HepG2 (cell line): ENCODE results near the gene NEGR1. TPM values are rescaled to one million over a fixed set of nuclear protein-coding genes. Genes with fewer than 3 reads are reported as not detected.

ENCODE experiments used
- ATAC-seq: fragments of 200-7000 bp; cut with Tn5 transposase; 3 replicates; pipeline ENCODE4 v1.9.1; 2020; ENCODE audit warnings: mild to moderate bottlenecking, moderate library complexity
- BruUV-seq: library from RNA; stranded (reverse); fragments of 400-500 nt; replicated peaks from 2 replicates; lab custom pipeline; 2021; lab: Mats Ljungman, UMichigan
- CTCF ChIA-PET: fragments of 300-600 bp; formaldehyde crosslinking; extraction: SDS; loops from one replicate; lab custom pipeline; 2021; ENCODE audit warnings: low total read pairs, inconsistent platforms, low intra/inter-chr PET ratio; lab: Yijun Ruan, JAX
- POLR2A ChIA-PET: fragments of 350-600 bp; sonication (Branson Sonifier 250); formaldehyde crosslinking; loops from one replicate; lab custom pipeline; 2020; ENCODE audit warnings: antibody characterized with exemption, inconsistent platforms; lab: Yijun Ruan, JAX
- DNase-seq: peaks from one replicate; pipeline ENCODE4 v3.0.0-alpha.2; 2015; ENCODE audit warnings: low spot score
- FAIRE-seq: peaks from 3 replicates; lab custom pipeline; 2011; peaks lifted over from hg19 to GRCh38; lab: Jason Lieb, UNC
- H2AFZ ChIP-seq: one replicate; pipeline ENCODE4 v1.6.1; 2011; ENCODE audit warnings: low read length, inconsistent platforms
- H3K27ac ChIP-seq: fragments of 300-600 bp; 3 replicates; pipeline ENCODE4 v1.8.0; 2011; ENCODE audit warnings: mixed run types, mild to moderate bottlenecking, mixed read lengths, low read length, inconsistent platforms; ENCODE audit not compliant: insufficient read depth; ENCODE audit errors: extremely low read length
- H3K27me3 ChIP-seq, 2 experiments: fragments of 200-600 bp in 1 of 2; 2 replicates in 1 of 2; 3 replicates in 1 of 2; pipeline versions ENCODE4 v1.6.0 to v1.8.0; 2011; ENCODE audit warnings: low read length in 2 of 2, mild to moderate bottlenecking in 2 of 2, moderate library complexity in 2 of 2, inconsistent platforms in 1 of 2; ENCODE audit not compliant: insufficient read depth in 2 of 2, control insufficient read depth in 1 of 2
- H3K36me3 ChIP-seq, 2 experiments: fragments of 200-600 bp in 1 of 2; replicated peaks in 1 of 2; 2 replicates in 1 of 2; 3 replicates in 1 of 2; pipeline versions ENCODE4 v1.5.1 to v1.8.0; 2011; ENCODE audit warnings: low read length in 2 of 2, inconsistent platforms in 1 of 2; ENCODE audit not compliant: insufficient read depth in 2 of 2, control insufficient read depth in 1 of 2
- H3K4me1 ChIP-seq: 2 replicates; pipeline ENCODE4 v1.5.1; 2012; ENCODE audit warnings: low read length, inconsistent platforms; ENCODE audit not compliant: insufficient read depth
- H3K4me2 ChIP-seq: 2 replicates; pipeline ENCODE4 v1.6.0; 2011; ENCODE audit warnings: low read depth, low read length, inconsistent platforms
- H3K4me3 ChIP-seq, 3 experiments: fragments of 200-600 bp in 1 of 3; sonication (generic), shearing (Covaris generic) in 1 of 3; replicated peaks in 1 of 3; 2 replicates each; pipeline ENCODE4 v1.5.1; 2011 to 2016; ENCODE audit warnings: low read length in 3 of 3, inconsistent platforms in 2 of 3, low read depth in 2 of 3, mild to moderate bottlenecking in 2 of 3, control low read depth in 1 of 3, mixed read lengths in 1 of 3; ENCODE audit not compliant: insufficient read depth in 1 of 3
- H3K79me2 ChIP-seq: one replicate; pipeline ENCODE4 v1.6.1; 2011; ENCODE audit warnings: low read length, inconsistent platforms; ENCODE audit not compliant: insufficient read depth
- H3K9ac ChIP-seq: 2 replicates; pipeline ENCODE4 v1.6.0; 2011; ENCODE audit warnings: mild to moderate bottlenecking, low read depth, low read length, inconsistent platforms; ENCODE audit not compliant: insufficient read depth
- H3K9me3 ChIP-seq: 2 replicates; pipeline ENCODE4 v1.5.1; 2012; ENCODE audit warnings: mild to moderate bottlenecking, low read length
- H4K20me1 ChIP-seq: 2 replicates; pipeline ENCODE4 v1.6.0; 2011; ENCODE audit warnings: inconsistent platforms, mild to moderate bottlenecking, low read length, moderate library complexity; ENCODE audit not compliant: insufficient read depth
- AKAP8 ChIP-seq: sonication (generic); formaldehyde crosslinking; IDR thresholded peaks from 2 replicates; pipeline ENCODE4 v1.5.1; 2020; ENCODE audit warnings: mild to moderate bottlenecking, missing genetic modification reagents
- ARNT2 ChIP-seq: sonication (generic); formaldehyde crosslinking; IDR thresholded peaks from 2 replicates; pipeline ENCODE4 v1.8.0; 2022; ENCODE audit warnings: mild to moderate bottlenecking, low read depth, missing genetic modification reagents, moderate library complexity
- ATRX ChIP-seq: sonication (generic); formaldehyde crosslinking; IDR thresholded peaks from 2 replicates; pipeline ENCODE4 v1.4.0; 2020; ENCODE audit warnings: missing genetic modification reagents, borderline replicate concordance
- FOXJ3 ChIP-seq: sonication (generic); formaldehyde crosslinking; IDR thresholded peaks from 2 replicates; pipeline ENCODE4 v1.4.0; 2020; ENCODE audit warnings: missing genetic modification reagents, mild to moderate bottlenecking, borderline replicate concordance
- KAT7 ChIP-seq: IDR thresholded peaks from 2 replicates; pipeline ENCODE4 v1.6.1; 2018; ENCODE audit warnings: borderline replicate concordance, missing compliant biosample characterization
- MTERF4 ChIP-seq: sonication (generic); formaldehyde crosslinking; IDR thresholded peaks from 2 replicates; pipeline ENCODE4 v1.8.0; 2023; ENCODE audit warnings: mild to moderate bottlenecking, missing genetic modification reagents
- ONECUT2 ChIP-seq: sonication (generic); formaldehyde crosslinking; IDR thresholded peaks from 2 replicates; pipeline ENCODE4 v1.4.0; 2020; ENCODE audit warnings: missing genetic modification reagents
- SIN3A ChIP-seq: IDR thresholded peaks from 2 replicates; pipeline ENCODE4 v1.6.1; 2011; ENCODE audit warnings: low read depth, mild to moderate bottlenecking, control low read depth, low read length, borderline replicate concordance
- THAP8 ChIP-seq: sonication (generic); formaldehyde crosslinking; IDR thresholded peaks from 2 replicates; pipeline ENCODE4 v1.5.1; 2020; ENCODE audit warnings: missing genetic modification reagents, mild to moderate bottlenecking, borderline replicate concordance
- TP53 ChIP-seq: sonication (generic); formaldehyde crosslinking; conservative IDR thresholded peaks from 2 replicates; pipeline ENCODE4 v1.4.0; 2020; ENCODE audit warnings: missing genetic modification reagents
- YEATS2 ChIP-seq: sonication (generic); formaldehyde crosslinking; IDR thresholded peaks from 2 replicates; pipeline ENCODE4 v1.4.0; 2020; ENCODE audit warnings: missing genetic modification reagents, borderline replicate concordance
- ZNF652 ChIP-seq: IDR thresholded peaks from 2 replicates; pipeline ENCODE4 v1.6.1; 2016; ENCODE audit warnings: low read depth, borderline replicate concordance
- ZNF850 ChIP-seq: sonication (generic); formaldehyde crosslinking; conservative IDR thresholded peaks from 2 replicates; pipeline ENCODE4 v1.9.0; 2021; ENCODE audit warnings: mild to moderate bottlenecking, missing genetic modification reagents
- WGBS: methylation state at CpG from one replicate; pipeline ENCODE4 v1.1.6; 2017; ENCODE audit warnings: low lambda C conversion rate; 5-methylcytosine and 5-hydroxymethylcytosine counted together
- in situ Hi-C: cut with HindIII; loops from 2 replicates; pipeline ENCODE4 v1.10.0; 2017; ENCODE audit warnings: low pct_unique_long_range_greater_than_20kb; ENCODE audit not compliant: extremely low pct_ligation_motif_present
- intact Hi-C: fragments of 100-400 bp; cut with micrococcal nuclease; formaldehyde crosslinking; loops from one replicate; pipeline ENCODE4 v1.10.0; 2022; ENCODE audit not compliant: unreplicated experiment
- polyA plus RNA-seq, 8 experiments: library from polyadenylated mRNA; depleted of rRNA in 3 of 8; stranded (reverse) in 7 of 8; unstranded in 1 of 8; fragments of >200 nt; fragmentation: Illumina TruSeq in 4 of 8; extraction: Trizol in 4 of 8; gene quantifications; 2 replicates each; pipeline versions ENCODE4 v1.2.1 to v1.2.3, GENCODE V29; 2011 to 2016; ENCODE audit warnings: low read depth in 4 of 8, missing spikeins in 1 of 8, mixed read lengths in 1 of 8; ENCODE audit not compliant: insufficient read depth in 1 of 8
- total RNA-seq, 5 experiments: library from RNA; depleted of rRNA; stranded (reverse); fragments of >200 nt; fragmentation: Illumina TruSeq; extraction: Trizol; gene quantifications; 2 replicates each; pipeline ENCODE4 v1.2.3, GENCODE V29; 2016; ENCODE audit warnings: low read depth in 1 of 5
- TF ChIP-seq, protein P1 (sequence below): sonication (generic); formaldehyde crosslinking; conservative IDR thresholded peaks from 2 replicates; pipeline ENCODE4 v1.8.0; 2022; ENCODE audit warnings: mild to moderate bottlenecking, moderate library complexity, missing genetic modification reagents
- TF ChIP-seq, protein P2 (sequence below): sonication (generic); formaldehyde crosslinking; IDR thresholded peaks from 2 replicates; pipeline ENCODE4 v1.4.0; 2020; ENCODE audit warnings: missing genetic modification reagents
- TF ChIP-seq, protein P3 (sequence below): sonication (generic); formaldehyde crosslinking; IDR thresholded peaks from 2 replicates; pipeline ENCODE4 v1.5.0; 2020; ENCODE audit warnings: mild to moderate bottlenecking, missing genetic modification reagents
- TF ChIP-seq, protein P4 (sequence below): sonication (generic); IDR thresholded peaks from 2 replicates; pipeline ENCODE4 v1.6.1; 2016; ENCODE audit warnings: low read depth, borderline replicate concordance

NEGR1 gene
- total and polyA plus RNA-seq, 2 of the 13 experiments (the other 11 are each of a cell fraction or from before 2014, with no cell fraction given), result not detected

DNA sequence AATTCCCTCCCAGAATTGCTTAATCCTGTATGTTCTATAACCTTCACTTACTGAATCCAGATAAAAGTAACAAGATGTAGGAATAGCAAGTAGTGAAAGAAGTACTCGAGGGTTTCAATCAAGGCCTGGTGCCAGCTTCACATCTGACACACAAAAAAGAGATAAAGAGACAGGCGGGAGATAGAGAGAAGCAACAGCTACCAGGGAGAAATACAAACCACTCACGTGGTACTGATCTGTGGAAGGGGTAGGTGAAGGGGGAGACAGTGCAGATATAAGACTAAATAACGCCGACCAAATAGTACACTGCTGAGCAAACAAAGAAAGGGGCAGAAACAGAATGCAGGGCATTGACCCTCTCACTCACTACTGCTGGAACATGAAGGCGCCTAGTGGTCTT, 295.2 kb downstream of the NEGR1 start (continued):
- TF ChIP-seq, protein P1, sequence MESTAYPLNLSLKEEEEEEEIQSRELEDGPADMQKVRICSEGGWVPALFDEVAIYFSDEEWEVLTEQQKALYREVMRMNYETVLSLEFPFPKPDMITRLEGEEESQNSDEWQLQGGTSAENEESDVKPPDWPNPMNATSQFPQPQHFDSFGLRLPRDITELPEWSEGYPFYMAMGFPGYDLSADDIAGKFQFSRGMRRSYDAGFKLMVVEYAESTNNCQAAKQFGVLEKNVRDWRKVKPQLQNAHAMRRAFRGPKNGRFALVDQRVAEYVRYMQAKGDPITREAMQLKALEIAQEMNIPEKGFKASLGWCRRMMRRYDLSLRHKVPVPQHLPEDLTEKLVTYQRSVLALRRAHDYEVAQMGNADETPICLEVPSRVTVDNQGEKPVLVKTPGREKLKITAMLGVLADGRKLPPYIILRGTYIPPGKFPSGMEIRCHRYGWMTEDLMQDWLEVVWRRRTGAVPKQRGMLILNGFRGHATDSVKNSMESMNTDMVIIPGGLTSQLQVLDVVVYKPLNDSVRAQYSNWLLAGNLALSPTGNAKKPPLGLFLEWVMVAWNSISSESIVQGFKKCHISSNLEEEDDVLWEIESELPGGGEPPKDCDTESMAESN (CRISPR knock-in tag), result no peak
- TF ChIP-seq ONECUT2 (CRISPR knock-in tag) (no peak), FOXJ3 (CRISPR knock-in tag) (no peak), TP53 (CRISPR knock-in tag) (no peak), ATRX (CRISPR knock-in tag) (no peak)
- TF ChIP-seq, all 625 proteins: peak for 0

DNA sequence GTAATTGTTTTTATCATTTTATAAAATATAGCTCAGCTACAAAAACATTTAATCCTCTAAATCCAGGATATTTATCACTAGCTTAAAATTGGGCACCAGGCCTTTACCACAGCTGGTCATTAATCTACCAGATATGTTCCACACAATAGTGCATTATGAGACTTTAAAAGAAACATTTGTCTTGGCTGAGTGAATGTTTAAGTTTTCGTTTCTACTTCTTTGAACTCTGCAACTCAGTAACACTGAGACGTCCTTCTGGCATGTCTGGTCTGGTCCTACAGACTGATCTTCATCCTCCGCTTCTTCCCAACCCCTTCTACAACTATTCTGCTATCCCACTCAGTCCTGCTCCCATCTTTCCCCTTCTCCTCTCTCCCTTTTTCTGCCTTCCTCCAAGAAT, 296.2 kb downstream of the NEGR1 start:
- FAIRE-seq (no peak), DNase-seq (no peak), ATAC-seq (no peak)
- Histone ChIP-seq H3K9ac (no peak overlapping the region), H3K27ac (no peak overlapping the region), H3K36me3 (no peaks in the 10 kb centered on the region), H3K4me3 (no peak overlapping the region), H3K27me3 (no peaks in the 10 kb centered on the region), H3K79me2 (no peaks in the 10 kb centered on the region), H3K9me3 (no peaks in the 10 kb centered on the region), H2AFZ (no peak overlapping the region), H3K4me1 (no peaks in the 10 kb centered on the region), H4K20me1 (no peaks in the 10 kb centered on the region), H3K4me2 (no peak overlapping the region)
- intact Hi-C loops (no loop called here), in situ Hi-C loops (no loop called here)
- ChIA-PET POLR2A (no interaction called here), CTCF (no interaction called here)
- BruUV-seq, result no TSS peak
- 3% methylated on average over 3 of the region's 3 CpGs for WGBS
- TF ChIP-seq, protein P2, sequence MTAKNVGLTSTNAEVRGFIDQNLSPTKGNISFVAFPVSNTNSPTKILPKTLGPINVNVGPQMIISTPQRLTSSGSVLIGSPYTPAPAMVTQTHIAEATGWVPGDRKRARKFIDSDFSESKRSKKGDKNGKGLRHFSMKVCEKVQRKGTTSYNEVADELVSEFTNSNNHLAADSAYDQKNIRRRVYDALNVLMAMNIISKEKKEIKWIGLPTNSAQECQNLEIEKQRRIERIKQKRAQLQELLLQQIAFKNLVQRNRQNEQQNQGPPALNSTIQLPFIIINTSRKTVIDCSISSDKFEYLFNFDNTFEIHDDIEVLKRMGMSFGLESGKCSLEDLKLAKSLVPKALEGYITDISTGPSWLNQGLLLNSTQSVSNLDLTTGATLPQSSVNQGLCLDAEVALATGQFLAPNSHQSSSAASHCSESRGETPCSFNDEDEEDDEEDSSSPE, result no peak
- TF ChIP-seq YEATS2 (CRISPR knock-in tag) (no peak), SIN3A (no peak), ARNT2 (CRISPR knock-in tag) (no peak), ZNF652 (no peak), AKAP8 (no peak), ZNF850 (no peak), THAP8 (CRISPR knock-in tag) (no peak), KAT7 (CRISPR knock-in tag) (no peak), MTERF4 (CRISPR knock-in tag) (no peak)
- TF ChIP-seq, protein P3, sequence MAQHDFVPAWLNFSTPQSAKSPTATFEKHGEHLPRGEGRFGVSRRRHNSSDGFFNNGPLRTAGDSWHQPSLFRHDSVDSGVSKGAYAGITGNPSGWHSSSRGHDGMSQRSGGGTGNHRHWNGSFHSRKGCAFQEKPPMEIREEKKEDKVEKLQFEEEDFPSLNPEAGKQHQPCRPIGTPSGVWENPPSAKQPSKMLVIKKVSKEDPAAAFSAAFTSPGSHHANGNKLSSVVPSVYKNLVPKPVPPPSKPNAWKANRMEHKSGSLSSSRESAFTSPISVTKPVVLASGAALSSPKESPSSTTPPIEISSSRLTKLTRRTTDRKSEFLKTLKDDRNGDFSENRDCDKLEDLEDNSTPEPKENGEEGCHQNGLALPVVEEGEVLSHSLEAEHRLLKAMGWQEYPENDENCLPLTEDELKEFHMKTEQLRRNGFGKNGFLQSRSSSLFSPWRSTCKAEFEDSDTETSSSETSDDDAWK (CRISPR knock-in tag), result no peak
- TF ChIP-seq, protein P4, sequence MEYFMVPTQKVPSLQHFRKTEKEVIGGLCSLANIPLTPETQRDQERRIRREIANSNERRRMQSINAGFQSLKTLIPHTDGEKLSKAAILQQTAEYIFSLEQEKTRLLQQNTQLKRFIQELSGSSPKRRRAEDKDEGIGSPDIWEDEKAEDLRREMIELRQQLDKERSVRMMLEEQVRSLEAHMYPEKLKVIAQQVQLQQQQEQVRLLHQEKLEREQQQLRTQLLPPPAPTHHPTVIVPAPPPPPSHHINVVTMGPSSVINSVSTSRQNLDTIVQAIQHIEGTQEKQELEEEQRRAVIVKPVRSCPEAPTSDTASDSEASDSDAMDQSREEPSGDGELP, result no peak
